Fibroblast of skin of left biceps (primary cell): Measurements from ENCODE around the gene ALDH1B1.

Experiments used
- DNase-seq, 2 experiments: peaks; one replicate each; pipeline ENCODE4 v3.0.0-alpha.2; 2013; ENCODE audit warnings: low read depth in 2 of 2

ALDH1B1 gene

DNA sequence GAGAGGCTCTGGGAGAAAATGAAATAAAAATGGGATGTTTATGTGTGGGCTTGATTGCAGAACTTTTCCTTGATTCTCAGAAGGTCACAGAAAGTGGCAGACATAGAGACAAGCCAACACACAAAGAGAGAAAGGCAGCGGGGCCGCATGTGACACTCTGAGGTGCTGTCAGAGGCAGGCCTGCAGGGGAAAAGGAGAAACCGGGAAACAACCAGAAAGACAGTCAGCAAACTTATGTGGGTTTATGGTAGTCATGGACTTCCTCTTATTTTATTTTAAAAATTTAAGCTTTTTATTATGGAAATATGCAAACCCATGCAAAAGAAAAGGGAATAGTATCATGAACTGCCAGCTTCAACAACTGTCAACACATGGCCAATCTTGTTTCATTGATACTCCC lies 48.0 kb downstream of the ALDH1B1 start:
- no peak for DNase-seq

DNA sequence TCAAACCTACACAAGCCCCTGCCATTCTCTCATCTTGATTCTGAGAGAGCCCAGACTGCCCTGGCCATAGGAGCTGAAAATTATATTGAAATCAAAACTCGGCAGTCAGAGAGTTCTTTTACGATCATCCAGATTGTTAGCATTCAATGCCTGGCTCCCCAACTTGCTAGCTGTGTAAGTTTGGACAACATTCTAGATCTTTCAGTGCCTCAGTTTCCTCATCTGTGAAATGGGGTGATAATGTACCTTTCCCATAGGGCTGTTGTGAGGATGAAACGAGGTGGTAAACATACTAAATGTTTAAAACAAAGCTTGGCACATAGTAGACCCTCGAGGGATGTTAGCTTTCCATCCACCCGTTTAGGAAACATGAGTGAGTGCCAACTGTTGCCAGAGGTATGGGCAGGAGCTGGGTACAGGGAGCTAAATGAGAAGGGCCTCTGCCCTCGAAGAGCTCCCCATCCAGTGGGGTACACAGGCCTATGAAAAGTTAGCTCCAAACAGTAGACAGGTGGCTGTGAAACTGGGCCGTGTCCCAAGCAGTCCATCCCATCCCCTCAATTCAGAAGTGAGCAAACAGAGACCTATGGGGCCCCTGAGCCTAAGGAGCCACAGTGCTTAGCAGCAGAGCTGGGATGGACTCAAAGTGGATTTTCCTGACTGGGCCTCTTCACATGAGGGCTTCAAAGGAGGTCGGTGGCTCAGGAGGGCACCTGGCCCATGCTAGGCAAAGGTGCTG lies 49.0 kb downstream of the ALDH1B1 start:
- DNase-seq: no peak

DNA sequence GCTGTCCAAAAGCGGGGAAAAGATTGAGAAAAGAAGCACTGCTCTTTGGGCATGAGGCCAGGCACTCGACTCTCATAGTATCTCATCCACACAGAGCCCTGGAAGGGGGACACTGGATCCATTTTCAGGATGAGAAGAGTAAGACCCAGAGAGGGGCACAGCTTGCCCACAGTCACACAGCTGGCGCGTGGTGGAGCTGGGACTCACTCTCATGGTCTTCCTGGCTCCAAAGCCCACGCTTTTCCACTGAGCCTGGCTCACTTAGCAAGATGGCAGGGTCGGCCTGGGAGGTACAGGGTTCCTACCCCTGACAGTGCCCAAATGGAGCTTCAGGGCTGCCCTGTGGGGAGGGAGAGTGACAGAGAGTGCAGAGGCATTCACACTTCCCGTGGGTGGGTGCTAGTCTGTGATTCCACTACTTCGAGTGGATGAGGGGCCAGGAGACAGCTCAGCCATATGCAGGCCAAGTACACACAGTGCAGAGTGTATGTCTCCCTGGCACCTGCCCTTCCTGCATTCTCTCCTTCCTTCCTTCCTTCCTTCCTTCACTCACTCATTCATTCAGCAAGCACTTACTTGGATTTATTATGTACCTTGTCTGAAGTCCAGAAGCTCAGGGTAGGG lies 50.1 kb downstream of the ALDH1B1 start:
- no peak for DNase-seq

DNA sequence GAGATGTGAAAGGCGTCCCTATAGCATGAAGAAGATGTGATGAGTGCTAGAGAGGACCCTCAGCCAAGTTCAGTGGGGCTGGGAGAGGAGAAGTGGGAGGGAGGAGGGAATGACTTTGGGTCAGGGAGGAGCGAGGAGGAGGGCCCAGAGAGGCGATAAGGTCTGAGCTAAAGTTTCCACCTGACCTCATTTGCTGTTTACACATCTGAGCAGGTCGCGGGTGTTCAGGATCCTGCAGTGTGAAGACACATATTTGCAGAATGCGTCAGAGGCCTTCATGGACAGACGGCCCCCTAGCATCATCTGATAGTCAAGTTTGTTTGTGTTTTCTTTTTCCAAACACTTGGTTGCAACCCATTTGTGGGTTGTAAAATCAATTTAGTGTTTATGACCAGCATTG lies 50.7 kb downstream of the ALDH1B1 start:
- no peak for DNase-seq

DNA sequence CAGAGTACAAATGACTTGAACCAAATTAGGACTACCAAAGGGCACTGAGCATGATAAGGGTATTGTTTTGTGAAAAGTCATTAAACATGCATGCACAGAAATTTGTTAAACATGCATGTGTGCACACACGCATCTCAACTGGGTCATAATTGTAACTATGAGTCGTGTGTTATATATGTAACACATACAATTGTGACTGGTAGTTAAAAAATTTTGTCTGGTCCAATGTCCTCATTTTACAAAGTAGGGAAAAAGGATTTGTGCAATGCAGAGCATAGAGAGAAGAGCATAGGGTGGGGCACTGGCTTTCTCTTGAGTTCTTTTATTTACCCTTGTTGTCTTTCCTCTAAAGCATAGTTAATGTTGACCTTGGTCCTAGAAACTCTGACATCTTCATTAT lies 51.1 kb downstream of the ALDH1B1 start:
- DNase-seq: no peak

DNA sequence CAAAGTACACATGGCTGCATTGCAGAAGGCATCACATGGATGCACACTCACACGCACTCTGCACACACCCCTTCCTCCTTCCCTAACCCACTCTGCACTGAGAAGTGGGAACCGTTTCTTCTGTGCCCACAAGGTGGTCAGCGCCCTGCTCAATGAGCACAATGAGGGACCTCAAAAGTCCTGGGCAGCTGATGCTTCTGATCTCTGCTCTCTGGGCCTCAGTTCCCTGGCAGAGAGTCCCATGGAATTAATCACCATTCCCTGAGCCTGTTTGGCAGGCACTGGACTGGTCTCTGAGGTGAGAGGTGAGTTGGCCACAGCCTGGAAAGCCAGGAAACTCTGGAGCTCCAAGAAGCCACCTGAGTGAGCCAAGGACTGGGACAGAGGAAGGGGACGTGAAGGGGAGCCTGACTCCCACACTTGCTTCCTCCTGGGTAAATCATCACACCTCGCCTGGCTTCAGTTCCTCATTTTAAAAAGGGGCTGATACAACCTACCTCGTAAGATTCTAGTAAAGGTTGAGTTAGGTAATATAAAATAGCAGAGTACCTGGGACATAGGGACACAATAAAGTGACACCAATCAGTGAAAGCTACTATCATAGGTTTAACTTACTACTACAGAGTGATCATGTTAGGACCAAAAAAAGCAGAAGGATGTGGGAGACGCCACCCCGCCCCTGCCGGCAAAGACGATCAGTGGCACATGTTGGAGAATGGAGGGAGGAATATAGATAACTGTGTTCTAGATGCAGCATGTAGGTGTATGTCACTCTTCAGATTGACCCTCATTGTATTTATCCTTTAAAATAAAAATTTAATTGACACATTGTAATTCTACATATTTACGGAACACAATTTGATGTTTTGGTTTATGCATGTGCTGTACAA lies 52.9 kb downstream of the ALDH1B1 start:
- DNase-seq: no peak

DNA sequence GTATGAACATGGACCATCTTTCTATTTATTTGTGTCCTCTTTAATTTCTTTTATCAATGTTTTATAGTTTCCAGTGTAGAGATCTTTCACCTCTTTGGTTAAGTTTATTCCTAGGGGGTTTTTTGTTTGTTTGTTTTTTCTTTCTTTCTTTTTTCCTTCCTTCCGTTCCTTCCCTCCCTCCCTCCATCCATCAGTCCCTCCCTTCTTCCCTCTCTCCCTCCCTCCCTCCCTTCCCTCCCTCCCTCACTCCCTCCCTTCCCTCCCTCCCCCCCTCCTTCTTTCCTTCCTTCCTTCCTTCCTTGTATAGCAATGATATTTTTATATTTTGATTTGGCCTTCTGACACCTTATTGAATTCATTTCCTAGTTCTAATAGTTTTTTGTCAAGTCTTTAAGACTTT lies 55.2 kb downstream of the ALDH1B1 start:
- DNase-seq: no peak
